Endothelial cell of hepatic sinusoid (primary cell): Measurements from ENCODE around the gene TNFSF13.

Experiments
- in situ Hi-C: cut with HindIII; loops from 2 replicates; pipeline ENCODE4 v1.10.0; 2017; ENCODE audit warnings: low sequenced_read_pairs

Gene TNFSF13, protein sequence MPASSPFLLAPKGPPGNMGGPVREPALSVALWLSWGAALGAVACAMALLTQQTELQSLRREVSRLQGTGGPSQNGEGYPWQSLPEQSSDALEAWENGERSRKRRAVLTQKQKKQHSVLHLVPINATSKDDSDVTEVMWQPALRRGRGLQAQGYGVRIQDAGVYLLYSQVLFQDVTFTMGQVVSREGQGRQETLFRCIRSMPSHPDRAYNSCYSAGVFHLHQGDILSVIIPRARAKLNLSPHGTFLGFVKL

DNA sequence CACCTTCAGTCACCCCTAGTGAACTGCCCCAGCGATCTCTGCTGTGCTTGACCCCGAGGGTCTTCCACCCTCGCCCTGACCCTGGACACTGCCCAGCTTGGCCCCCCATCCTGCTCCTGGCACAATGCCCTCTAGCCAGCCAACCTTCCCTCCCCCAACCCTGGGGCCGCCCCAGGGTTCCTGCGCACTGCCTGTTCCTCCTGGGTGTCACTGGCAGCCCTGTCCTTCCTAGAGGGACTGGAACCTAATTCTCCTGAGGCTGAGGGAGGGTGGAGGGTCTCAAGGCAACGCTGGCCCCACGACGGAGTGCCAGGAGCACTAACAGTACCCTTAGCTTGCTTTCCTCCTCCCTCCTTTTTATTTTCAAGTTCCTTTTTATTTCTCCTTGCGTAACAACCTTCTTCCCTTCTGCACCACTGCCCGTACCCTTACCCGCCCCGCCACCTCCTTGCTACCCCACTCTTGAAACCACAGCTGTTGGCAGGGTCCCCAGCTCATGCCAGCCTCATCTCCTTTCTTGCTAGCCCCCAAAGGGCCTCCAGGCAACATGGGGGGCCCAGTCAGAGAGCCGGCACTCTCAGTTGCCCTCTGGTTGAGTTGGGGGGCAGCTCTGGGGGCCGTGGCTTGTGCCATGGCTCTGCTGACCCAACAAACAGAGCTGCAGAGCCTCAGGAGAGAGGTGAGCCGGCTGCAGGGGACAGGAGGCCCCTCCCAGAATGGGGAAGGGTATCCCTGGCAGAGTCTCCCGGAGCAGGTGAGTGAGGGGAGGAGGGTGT, at the start of gene TNFSF13:
TNFSF13 (plus strand) TSS at position 207 of the 776 bp plus-strand sequence; CDS start at position 497, 290 bp downstream.
- in situ Hi-C loops, result loop anchor here (25.0 kb wide), 1 partner anchor 96 kb away; no protein-coding TSS in a partner anchor

DNA sequence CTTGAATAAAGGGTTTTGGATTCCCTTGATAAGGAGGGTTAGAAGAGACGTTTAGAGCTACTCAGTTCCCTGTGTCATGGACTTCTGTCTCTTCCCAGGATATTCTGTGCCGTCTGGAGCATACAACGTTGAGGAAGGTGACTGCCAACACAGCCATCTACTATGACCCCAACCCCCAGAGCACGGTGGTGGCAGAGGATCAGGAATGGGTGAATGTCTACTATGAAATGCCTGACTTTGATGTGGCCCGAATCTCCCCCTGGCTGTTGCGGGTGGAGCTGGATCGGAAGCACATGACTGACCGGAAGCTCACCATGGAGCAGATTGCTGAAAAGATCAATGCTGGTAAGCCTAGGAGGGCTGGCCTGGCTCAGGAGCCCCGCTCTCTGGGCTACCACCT, 49.7 kb upstream of the TNFSF13 start:
- in situ Hi-C loops, result no loop called here

DNA sequence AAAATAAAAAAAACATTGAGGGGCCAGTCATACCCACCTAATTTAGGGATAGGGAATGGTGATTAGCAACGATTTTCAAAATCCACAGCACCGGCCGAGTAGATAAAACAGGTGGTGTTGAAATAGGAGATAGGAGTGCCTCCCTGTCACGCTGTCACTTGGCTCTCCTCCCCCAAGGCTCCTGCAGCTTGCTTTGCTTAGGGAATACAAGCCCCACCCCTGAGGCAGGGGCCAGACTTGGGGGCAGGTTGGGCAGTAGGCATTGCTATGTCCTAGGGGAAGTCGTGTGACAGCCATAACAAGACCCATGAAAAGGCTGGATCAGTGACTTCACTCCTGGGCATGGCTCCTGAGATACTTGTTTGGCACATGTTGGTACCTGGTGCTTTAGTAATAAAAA, 48.6 kb upstream of the TNFSF13 start:
- in situ Hi-C loops, result no loop called here

DNA sequence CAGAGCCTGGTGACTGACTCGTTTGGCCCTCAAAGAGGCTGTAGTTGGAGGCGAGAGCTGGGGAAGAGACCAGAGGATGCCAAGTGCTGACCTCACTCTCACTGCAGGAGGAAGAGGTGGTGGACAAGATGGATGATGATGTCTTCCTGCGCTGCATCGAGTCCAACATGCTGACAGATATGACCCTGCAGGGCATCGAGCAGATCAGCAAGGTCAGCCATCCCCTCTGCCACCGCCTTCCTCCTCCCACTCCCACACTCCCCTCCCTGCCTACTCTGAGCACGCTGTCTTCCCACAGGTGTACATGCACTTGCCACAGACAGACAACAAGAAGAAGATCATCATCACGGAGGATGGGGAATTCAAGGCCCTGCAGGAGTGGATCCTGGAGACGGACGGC, 47.4 kb upstream of the TNFSF13 start:
- in situ Hi-C loops, result no loop called here

DNA sequence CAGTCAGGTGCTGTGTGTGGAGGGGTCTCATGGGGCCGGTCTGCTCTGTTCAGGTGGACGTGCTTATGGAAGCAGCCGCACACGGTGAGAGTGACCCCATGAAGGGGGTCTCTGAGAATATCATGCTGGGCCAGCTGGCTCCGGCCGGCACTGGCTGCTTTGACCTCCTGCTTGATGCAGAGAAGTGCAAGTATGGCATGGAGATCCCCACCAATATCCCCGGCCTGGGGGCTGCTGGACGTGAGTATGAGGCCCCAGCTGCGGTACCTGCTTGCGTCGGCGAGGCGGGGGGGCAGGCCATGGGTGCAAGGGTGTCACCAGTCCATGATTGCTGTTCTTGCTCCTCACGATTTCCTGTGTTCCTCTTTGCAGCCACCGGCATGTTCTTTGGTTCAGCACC, 46.4 kb upstream of the TNFSF13 start:
- in situ Hi-C loops, result no loop called here

DNA sequence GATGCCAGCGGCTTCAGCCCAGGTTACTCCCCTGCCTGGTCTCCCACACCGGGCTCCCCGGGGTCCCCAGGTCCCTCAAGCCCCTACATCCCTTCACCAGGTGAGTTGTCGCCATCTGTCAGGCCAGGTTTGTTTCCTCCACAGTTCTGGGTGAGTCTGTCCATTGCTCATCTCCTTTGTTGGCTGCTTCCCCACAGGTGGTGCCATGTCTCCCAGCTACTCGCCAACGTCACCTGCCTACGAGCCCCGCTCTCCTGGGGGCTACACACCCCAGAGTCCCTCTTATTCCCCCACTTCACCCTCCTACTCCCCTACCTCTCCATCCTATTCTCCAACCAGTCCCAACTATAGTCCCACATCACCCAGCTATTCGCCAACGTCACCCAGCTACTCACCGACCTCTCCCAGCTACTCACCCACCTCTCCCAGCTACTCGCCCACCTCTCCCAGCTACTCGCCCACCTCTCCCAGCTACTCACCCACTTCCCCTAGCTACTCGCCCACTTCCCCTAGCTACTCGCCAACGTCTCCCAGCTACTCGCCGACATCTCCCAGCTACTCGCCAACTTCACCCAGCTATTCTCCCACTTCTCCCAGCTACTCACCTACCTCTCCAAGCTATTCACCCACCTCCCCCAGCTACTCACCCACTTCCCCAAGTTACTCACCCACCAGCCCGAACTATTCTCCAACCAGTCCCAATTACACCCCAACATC, 45.6 kb upstream of the TNFSF13 start:
- in situ Hi-C loops, result no loop called here

DNA sequence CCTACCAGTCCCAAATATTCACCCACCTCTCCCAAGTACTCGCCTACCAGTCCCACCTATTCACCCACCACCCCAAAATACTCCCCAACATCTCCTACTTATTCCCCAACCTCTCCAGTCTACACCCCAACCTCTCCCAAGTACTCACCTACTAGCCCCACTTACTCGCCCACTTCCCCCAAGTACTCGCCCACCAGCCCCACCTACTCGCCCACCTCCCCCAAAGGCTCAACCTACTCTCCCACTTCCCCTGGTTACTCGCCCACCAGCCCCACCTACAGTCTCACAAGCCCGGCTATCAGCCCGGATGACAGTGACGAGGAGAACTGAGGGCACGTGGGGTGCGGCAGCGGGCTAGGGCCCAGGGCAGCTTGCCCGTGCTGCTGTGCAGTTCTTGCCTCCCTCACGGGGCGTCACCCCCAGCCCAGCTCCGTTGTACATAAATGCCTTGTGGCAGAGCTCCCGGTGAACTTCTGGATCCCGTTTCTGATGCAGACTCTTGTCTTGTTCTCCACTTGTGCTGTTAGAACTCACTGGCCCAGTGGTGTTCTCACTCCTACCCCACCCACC, 44.6 kb upstream of the TNFSF13 start:
- in situ Hi-C loops, result no loop called here

DNA sequence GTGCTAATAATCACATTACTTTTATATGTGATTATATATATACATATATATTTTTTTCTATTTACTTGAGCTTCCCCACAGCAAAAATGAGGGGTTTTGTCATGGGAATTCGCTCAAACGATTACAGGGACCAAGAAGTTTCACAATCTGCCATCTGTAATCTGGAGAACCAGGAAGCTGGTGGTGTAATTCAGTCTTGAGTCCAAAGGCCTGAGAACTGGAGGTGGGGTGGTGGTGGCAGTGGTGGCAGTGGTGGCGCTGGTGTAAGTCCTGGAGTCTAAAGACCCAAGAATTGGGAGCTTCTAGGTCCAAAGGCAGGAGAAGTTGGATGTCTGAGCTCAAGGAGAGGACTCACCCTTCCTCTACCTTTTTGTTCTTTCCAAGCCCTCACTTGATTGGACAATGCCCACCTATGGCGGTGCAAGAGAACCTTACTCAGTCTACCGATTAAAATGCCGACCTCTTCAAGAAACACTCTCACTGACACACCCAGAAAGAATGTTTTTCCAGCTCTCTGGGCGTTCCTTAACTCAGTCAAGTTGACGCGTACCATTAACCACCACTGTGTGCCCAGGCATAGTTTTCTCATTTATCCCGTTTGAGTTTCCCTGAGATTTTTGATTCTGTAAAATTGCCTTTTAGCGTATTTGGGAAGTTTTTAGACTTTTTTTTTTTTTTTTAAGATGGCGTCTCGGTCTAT, 42.5 kb upstream of the TNFSF13 start:
- in situ Hi-C loops, result no loop called here

DNA sequence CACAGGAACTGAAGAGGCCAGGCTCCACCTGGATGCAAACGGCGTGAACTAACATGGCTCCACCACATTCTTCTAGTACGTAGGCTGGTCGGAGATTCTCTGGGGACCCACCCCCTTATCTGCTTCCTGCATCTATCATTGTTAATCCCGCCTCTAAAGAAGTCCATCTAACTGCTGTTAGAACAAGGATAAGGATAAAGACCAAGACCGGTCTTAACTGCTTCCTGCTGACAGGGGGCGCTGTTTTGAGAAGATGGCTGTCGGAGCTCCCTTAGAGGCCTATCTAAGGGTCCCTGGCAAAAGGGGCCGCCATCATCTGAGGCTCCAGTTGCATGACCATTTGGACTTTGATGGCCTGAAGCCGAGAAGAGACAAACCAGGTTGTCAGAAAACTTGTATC, 35.5 kb upstream of the TNFSF13 start:
- in situ Hi-C loops, result no loop called here

DNA sequence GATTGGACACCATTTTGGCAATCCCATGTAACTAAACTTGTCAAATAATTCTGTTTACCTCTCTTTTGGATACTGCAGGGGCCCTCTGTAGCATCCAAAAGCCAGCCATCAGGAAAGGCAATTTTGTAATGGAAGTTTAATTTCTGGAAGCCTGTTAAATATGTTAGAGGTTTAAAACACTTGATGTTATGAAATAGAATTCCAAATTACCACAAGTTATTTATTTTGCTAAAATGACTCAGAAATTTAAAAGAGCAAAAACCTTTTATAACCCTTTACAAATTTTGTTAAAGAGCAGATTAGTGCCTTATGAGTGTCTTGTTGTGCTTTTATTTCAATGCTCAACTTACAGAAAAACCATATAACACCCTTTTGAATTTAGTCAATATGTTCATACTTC, 29.7 kb upstream of the TNFSF13 start:
- in situ Hi-C loops, result no loop called here

DNA sequence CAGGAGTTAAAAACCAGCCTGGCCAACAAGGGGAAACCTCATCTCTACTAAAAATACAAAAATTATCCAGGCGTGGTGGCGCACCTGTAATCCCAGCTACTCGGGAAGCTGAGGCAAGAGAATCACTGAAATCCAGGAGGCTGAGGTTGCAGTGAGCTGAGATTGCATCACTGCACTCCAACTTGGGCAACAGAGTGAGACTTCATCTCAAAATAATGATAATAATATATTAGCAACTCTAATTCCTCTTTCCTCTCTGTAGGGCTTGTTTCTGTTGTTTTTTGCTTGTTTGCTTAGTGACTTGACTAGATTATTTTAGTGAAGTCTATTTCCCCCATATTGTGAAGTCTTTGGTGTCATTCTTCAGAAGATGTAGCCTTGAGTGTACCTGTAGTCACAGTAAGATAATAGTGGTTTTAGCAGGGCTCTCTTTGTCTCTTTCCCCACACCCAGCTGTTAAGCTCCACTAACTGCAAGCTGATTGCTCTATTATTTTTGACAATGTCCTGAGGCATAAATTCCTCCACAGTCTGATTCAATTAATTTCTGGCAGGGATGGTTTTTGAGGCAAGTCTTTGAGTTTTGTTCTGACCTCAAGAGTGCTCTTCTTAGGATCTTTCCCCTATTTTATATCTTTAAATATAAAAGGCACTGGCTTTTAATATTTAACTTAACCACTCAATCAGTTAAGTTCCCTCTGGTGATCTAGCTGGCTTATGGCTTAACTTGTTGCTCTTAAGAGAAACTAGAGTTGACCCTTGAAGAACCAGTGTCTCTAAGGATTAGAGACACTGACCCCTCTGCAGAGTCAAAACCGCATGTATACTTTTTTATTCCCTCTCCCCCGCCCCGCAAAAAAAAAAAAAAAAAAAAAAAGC, 28.3 kb upstream of the TNFSF13 start:
- in situ Hi-C loops, result no loop called here

DNA sequence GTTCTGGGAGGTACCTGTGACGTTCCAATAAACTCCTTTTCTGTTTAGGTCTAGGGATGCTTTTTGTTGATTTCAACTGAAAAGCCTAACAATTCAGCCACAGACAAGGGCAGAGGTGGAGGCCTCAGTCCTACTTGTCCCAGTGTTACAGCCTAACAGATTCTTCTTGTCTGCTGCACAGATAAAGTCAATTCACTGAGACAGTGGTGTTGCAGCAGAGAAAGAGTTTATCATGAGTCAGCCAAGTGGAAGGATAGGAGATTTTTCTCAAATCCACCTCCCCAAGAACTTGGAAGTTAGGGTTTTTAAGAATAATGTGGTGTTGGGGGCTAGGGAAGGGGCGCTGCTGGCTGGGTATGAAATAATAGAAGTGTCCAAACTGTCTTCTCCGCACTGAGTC, 20.5 kb upstream of the TNFSF13 start:
- in situ Hi-C loops, result no loop called here

DNA sequence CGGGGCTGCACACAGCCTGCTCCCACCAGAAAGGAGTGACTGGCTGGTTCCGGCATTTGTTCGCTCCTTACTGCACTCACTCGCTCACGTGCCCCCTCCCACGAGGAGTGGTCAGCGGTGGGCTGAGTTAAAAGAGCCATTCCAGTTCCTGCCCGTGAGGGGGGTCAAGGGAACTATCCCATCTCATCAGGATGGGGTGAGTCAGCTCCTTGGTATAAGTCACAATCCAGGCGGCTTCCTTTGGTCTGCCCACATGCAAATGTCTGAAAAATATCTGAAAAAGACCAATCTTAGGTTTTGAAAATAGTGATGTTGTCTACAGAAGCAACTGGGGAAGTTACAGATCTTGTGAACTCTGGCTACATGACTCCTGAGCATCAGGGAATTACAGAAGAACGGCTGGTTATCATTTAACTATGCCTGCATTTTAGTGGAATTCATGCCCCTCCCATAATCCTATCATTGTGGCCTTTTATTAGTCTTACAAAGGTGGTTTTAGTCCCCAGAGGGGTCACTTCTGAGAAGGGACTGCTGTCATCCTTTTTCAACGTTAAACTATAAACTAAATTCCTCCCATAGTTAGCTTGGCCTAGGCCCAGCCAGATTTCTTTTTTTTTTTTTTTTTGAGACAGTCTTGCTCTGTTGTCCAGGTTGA, 19.5 kb upstream of the TNFSF13 start:
- in situ Hi-C loops, result no loop called here

DNA sequence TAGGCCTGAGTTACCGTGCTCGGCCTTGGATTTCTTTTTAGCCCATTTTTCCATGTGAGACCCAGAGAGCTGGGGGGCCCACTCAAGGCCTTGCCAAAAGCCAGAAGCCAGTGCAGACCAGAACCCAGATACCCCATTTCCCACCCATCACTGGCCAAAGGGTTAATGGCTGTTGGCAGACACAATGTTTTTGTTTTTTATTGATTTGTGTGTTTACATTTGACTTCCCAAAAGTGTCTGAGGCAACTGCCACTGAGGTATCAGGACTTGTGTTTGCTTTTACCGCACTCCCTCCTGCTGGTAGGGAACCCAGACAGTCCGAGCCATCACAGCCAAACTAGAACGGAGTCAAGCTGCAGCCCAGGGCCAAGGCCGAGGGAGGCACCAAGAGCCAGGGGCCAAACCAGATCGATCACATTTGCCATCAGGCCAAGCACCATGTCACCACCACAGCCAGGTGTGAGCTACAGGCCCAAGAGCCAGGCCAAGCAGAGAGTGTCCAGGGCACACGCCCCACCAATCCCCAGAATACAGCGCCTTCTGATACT, 17.4 kb upstream of the TNFSF13 start:
- in situ Hi-C loops, result no loop called here

DNA sequence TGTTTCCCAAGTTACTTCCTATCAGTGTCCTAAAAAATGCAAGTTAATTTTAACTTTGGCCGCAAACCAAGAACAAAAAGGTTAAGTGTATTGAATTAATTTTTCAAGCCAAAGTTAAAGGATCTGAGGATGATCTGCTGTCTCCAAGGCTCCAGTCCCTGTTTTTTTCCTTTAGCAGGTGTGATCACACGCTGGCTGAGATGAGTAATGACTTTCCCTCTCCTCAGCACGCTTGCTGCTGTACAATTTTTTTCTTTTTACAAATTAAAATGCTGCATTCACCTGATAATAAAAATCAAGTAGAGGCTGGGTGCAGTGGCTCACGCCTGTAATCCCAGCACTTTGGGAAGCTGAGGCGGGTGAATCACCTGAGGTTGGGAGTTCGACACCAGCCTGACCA, 13.6 kb upstream of the TNFSF13 start:
- in situ Hi-C loops, result no loop called here

DNA sequence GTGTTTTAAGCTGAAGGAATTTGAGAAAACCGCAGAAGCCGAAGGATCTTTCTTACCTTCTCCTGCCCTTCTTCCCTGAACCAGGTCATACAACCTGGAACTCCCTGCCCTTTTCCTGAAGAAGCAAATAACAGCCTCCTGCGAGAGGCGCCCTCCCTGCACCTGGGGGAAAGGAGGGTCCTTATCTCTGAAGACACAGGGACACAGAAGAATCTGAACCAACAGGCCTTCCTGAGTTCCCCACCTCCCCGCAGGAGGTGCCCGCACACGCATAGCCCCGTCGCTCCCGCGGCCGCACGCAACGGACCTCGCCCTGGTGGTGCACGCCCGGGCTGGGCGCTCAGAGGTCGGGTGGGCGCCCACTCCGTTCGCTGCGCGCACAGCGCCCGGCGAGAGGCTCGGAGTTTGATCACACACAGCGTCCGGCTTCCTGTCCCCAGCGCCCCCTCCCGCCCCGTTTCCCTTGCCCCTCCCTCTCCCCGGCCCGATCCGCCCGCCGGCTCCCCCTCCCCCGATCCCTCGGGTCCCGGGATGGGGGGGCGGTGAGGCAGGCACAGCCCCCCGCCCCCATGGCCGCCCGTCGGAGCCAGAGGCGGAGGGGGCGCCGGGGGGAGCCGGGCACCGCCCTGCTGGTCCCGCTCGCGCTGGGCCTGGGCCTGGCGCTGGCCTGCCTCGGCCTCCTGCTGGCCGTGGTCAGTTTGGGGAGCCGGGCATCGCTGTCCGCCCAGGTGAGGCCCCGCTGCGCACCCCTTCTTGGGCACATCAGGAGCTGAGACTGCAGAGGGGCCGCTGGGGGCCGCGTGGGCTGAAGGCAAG, 9.8 kb upstream of the TNFSF13 start, which contains the start of gene TNFSF12:
TNFSF12 (plus strand) TSS at position 474 of the 816 bp plus-strand sequence; CDS start at position 570, 96 bp downstream.
- in situ Hi-C loops, result no loop called here

DNA sequence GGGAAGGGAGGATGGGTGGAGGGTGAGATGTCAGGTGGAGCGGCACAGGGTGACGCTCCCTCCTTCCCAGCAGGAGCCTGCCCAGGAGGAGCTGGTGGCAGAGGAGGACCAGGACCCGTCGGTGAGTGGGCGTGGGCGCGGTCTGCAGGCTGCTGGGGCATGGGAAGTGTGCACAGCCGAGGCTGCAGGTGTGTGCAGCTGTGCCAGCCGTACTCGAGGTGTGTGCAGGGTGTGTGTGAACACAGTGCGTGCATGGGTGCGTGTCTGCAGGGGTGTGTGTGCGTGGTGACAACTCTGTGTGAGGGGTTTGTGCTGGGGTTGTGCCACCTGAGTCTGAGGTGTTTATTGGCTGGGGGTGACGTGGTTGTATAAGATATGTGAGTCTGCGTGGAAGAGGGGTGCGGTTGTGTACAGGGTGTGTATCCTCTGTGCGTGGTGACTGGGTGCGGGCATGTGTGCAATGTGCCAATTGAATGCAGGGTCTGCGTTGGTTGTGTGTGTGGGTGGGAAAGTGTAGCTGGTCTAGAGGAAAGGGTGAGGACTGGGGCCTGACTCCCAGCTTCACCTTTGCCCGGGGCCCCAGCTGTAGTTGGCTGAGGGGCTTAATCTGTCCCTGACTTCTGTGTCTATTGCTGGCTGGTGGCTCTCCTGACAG, 9.0 kb upstream of the TNFSF13 start:
- in situ Hi-C loops, result loop anchor here (25.0 kb wide), 1 partner anchor 87 kb away; no protein-coding TSS in a partner anchor
